Raji (cell line): ENCODE data around the gene ACAD11.

ENCODE experiments used
- POLR2A ChIP-seq: IDR thresholded peaks from 2 replicates; pipeline ENCODE4 v1.6.1; 2011; ENCODE audit warnings: low read depth, low read length, control low read depth; ENCODE audit not compliant: insufficient read depth

The ACAD11 gene

GRCh38 chr3:132517311-132517710 is 142.3 kb downstream of the ACAD11 start:
- no peak for TF ChIP-seq POLR2A

GRCh38 chr3:132513057-132513456 is 146.6 kb downstream of the ACAD11 start:
- no peak for TF ChIP-seq POLR2A

GRCh38 chr3:132509506-132509905 is 150.1 kb downstream of the ACAD11 start:
- no peak for TF ChIP-seq POLR2A

GRCh38 chr3:132509096-132509495 is 150.5 kb downstream of the ACAD11 start:
- no peak for TF ChIP-seq POLR2A
